GM12878 (cell line): ENCODE measurements around the gene PLXNC1. TPM values are rescaled to one million over a fixed set of nuclear protein-coding genes. Genes with fewer than 3 reads are reported as not detected.

ENCODE experiments used
- ATAC-seq: fragments of 200-7000 bp; cut with Tn5 transposase; 3 replicates; pipeline ENCODE4 v1.9.1; 2020; ENCODE audit warnings: mild to moderate bottlenecking, moderate library complexity
- BruUV-seq: library from RNA; stranded (reverse); fragments of 400-500 nt; replicated peaks from 2 replicates; lab custom pipeline; 2021; lab: Mats Ljungman, UMichigan
- CTCF ChIA-PET: fragments of 300-600 bp; sonication (Branson Sonifier 250); formaldehyde crosslinking; extraction: SDS; loops from one replicate; lab custom pipeline; 2021; ENCODE audit warnings: inconsistent platforms; lab: Yijun Ruan, JAX
- POLR2A ChIA-PET: fragments of 350-600 bp; formaldehyde crosslinking; extraction: SDS; loops from one replicate; lab custom pipeline; 2021; ENCODE audit warnings: inconsistent platforms; lab: Charles Lee
- RAD21 ChIA-PET: fragments of 300-600 bp; sonication (Branson Sonifier 250); formaldehyde crosslinking; loops from one replicate; lab custom pipeline; 2023; ENCODE audit warnings: antibody characterized with exemption; ENCODE audit not compliant: unreplicated experiment; lab: Charles Lee
- SMC1A ChIA-PET: fragments of 300-600 bp; sonication (Branson Sonifier 250); formaldehyde crosslinking; loops from one replicate; lab custom pipeline; 2023; ENCODE audit not compliant: unreplicated experiment, uncharacterized antibody; lab: Charles Lee
- DNase-seq: peaks from one replicate; pipeline ENCODE4 v3.0.0-alpha.2; 2011; ENCODE audit warnings: low read depth, low spot score
- FAIRE-seq: peaks from 3 replicates; lab custom pipeline; 2011; peaks lifted over from hg19 to GRCh38; lab: Jason Lieb, UNC
- H2AFZ ChIP-seq: 2 replicates; pipeline ENCODE4 v1.6.0; 2011; ENCODE audit warnings: low read depth, low read length, control low read depth; ENCODE audit not compliant: control insufficient read depth
- H3K27ac ChIP-seq: 2 replicates; pipeline ENCODE4 v1.5.1; 2011; ENCODE audit warnings: control low read depth; ENCODE audit not compliant: control insufficient read depth, insufficient read depth
- H3K27me3 ChIP-seq, 2 experiments: replicated peaks in 1 of 2; 2 replicates each; pipeline versions ENCODE4 v1.6.0 to v1.6.1; 2011; ENCODE audit warnings: low read length in 1 of 2; ENCODE audit not compliant: control insufficient read depth in 2 of 2, insufficient read depth in 2 of 2
- H3K36me3 ChIP-seq, 2 experiments: 2 replicates each; pipeline ENCODE4 v1.5.1; 2011; ENCODE audit warnings: low read length in 1 of 2; ENCODE audit not compliant: control insufficient read depth in 2 of 2, insufficient read depth in 2 of 2
- H3K4me1 ChIP-seq: 2 replicates; pipeline ENCODE4 v1.6.1; 2011; ENCODE audit warnings: mild to moderate bottlenecking, low read length, moderate library complexity, mixed read lengths; ENCODE audit not compliant: control insufficient read depth, insufficient read depth
- H3K4me2 ChIP-seq: 2 replicates; pipeline ENCODE4 v1.6.0; 2011; ENCODE audit warnings: control low read depth; ENCODE audit not compliant: control insufficient read depth, insufficient read depth
- H3K4me3 ChIP-seq: fragments of 200-600 bp; sonication (generic); 2 replicates; pipeline ENCODE4 v1.5.1; 2016
- H3K79me2 ChIP-seq: 2 replicates; pipeline ENCODE4 v1.6.0; 2011; ENCODE audit warnings: low read length; ENCODE audit not compliant: control insufficient read depth, insufficient read depth
- H3K9ac ChIP-seq: 2 replicates; pipeline ENCODE4 v1.8.0; 2011; ENCODE audit warnings: low read length, control low read depth, mixed read lengths; ENCODE audit not compliant: control insufficient read depth, insufficient read depth
- H3K9me3 ChIP-seq: replicated peaks from 3 replicates; pipeline ENCODE4 v1.5.1; 2011; ENCODE audit warnings: mild to moderate bottlenecking, low read length; ENCODE audit not compliant: control insufficient read depth, insufficient read depth
- H4K20me1 ChIP-seq: 2 replicates; pipeline ENCODE4 v1.6.0; 2011; ENCODE audit not compliant: control insufficient read depth, insufficient read depth
- ATF7 ChIP-seq: fragments of 450-650 bp; IDR thresholded peaks from 2 replicates; pipeline ENCODE4 v1.6.1; 2016; ENCODE audit warnings: low read depth, mild to moderate bottlenecking
- BCL11A ChIP-seq: IDR thresholded peaks from 2 replicates; pipeline ENCODE4 v1.6.1; 2011; ENCODE audit warnings: low read depth, low read length
- MEF2B ChIP-seq: fragments of 450-650 bp; IDR thresholded peaks from 2 replicates; pipeline ENCODE4 v1.6.1; 2018; ENCODE audit warnings: mild to moderate bottlenecking, moderate library complexity; ENCODE audit not compliant: partially characterized antibody, poor library complexity, severe bottlenecking
- NBN ChIP-seq: fragments of 450-650 bp; IDR thresholded peaks from 2 replicates; pipeline ENCODE4 v1.6.1; 2016
- SMARCA5 ChIP-seq: fragments of 450-650 bp; IDR thresholded peaks from 2 replicates; pipeline ENCODE4 v1.6.1; 2017; ENCODE audit warnings: mild to moderate bottlenecking
- whole genome bisulfite sequencing: methylation state at CpG from one replicate; pipeline ENCODE4 v1.1.6; 2016; ENCODE audit warnings: low lambda C conversion rate; ENCODE audit not compliant: insufficient replicate concordance, insufficient coverage; ENCODE audit errors: missing lambda C conversion rate; 5-methylcytosine and 5-hydroxymethylcytosine counted together
- in situ Hi-C: fragments of 300-500 bp; cut with MboI; formaldehyde crosslinking; loops from 9 replicates; pipeline ENCODE4 v1.14.3; 2018; ENCODE audit warnings: mixed read lengths
- intact Hi-C: fragments of 100-400 bp; cut with micrococcal nuclease; formaldehyde crosslinking; loops from one replicate; pipeline ENCODE4 v1.14.2; 2022; ENCODE audit not compliant: unreplicated experiment
- polyA plus RNA-seq, 11 experiments: library from polyadenylated mRNA; depleted of rRNA in 4 of 11; unstranded in 6 of 11; stranded (reverse) in 5 of 11; fragments of >200 nt; fragmentation: Nextera tagmentation in 4 of 11; fragmentation: Illumina TruSeq in 1 of 11; extraction: Ambion mirVana in 4 of 11; extraction: Trizol in 1 of 11; gene quantifications; 1 replicate in 1 of 11; 2 replicates in 10 of 11; pipeline versions ENCODE4 v1.2.1 to v1.2.3, GENCODE V29; 2011 to 2016; ENCODE audit warnings: inconsistent platforms in 2 of 11, missing spikeins in 2 of 11, low read depth in 1 of 11
- total RNA-seq, 4 experiments: library from RNA; depleted of rRNA in 3 of 4; stranded (reverse); fragments of >200 nt in 3 of 4; fragmentation: Illumina TruSeq in 1 of 4; extraction: Trizol in 1 of 4; gene quantifications; 2 replicates each; pipeline versions ENCODE4 v1.2.1 to v1.2.3, GENCODE V29; 2013 to 2021
- TF ChIP-seq, protein P1 (sequence below): fragments of 450-650 bp; IDR thresholded peaks from 2 replicates; pipeline ENCODE4 v1.6.1; 2018; ENCODE audit warnings: borderline replicate concordance, mild to moderate bottlenecking; ENCODE audit not compliant: partially characterized antibody

PLXNC1 gene
- total and polyA plus RNA-seq, 10 of the 15 experiments (the other 5 are each of a cell fraction or from before 2014, with no cell fraction given), result 5.2 to 41.2 (median 24.6) TPM

DNA sequence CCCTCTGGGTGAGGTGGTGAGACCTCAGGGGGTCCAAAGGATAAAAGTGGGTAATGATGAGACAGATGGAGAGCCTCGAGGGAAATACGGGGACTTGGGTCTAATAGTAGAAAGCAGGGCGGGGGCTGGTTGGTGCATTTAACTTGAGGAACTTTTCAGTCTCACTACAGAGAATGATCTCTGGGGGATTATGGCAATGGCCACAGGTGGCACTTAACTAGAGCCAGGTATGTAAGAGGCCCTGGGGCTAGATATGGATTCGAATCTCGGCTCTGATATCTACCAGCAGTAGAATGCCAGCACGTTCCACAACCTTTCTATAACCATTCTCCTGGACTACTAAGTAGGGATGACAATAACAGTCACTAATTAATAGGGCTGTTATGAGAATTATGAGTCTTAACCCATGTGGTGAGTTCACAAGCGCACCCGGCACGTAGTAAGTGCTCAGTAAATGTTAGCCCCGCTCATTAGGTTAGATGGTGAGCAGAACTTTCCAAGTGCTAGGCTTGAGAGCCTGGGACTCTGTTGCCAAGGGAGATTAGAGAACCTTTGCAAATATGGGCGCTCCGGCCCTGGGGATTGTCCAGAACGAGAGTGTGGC lies 888 bp upstream of the PLXNC1 start:
- ATAC-seq, result no peak

More for the DNA sequence above, 888 bp upstream of the PLXNC1 start:
- Histone ChIP-seq H3K9me3 (no peaks in the 10 kb centered on the region), H3K36me3 (peaks cover 0 to 7% of the 10 kb centered on the region in 2 experiments; a peak in 1 of 4 replicates), H4K20me1 (no peaks in the 10 kb centered on the region), H3K4me3 (peak overlapping the region; percentile 83), H3K4me1 (peaks cover 13% of the 10 kb centered on the region), H2AFZ (peak overlapping the region; percentile 69), H3K9ac (peak overlapping the region; percentile 58), H3K27ac (peak overlapping the region; percentile 58; the same call in 1 of the 2 replicates), H3K79me2 (peaks cover 39% of the 10 kb centered on the region), H3K4me2 (peak overlapping the region; percentile 85), H3K27me3 (no peaks in the 10 kb centered on the region)
- ChIA-PET RAD21 (interaction anchor here (0.8 to 6.0 kb wide), 5 partner anchors 11 to 96 kb away, joined by 3 to 113 read pairs (median 4); no protein-coding TSS in a partner anchor), POLR2A (interaction anchor here (1.6 to 6.0 kb wide), 2 partner anchors 10 to 59 kb away, joined by 4 to 51 read pairs; no protein-coding TSS in a partner anchor), SMC1A (interaction anchor here (1.1 to 21.2 kb wide), 6 partner anchors 8 to 385 kb away, joined by 3 to 367 read pairs (median 13); no protein-coding TSS in a partner anchor), CTCF (interaction anchor here (2.4 to 5.1 kb wide), 2 partner anchors 13 to 288 kb away, joined by 9 to 51 read pairs; no protein-coding TSS in a partner anchor)
- TF ChIP-seq SMARCA5 (peak; percentile 49), NBN (0 out of 2 replicates have a peak, but pooled peaks have one; percentile 25), ATF7 (0 out of 2 replicates have a peak, but pooled peaks have one; percentile 9), BCL11A (no peak), MEF2B (peak; percentile 60)
- TF ChIP-seq, protein P1, sequence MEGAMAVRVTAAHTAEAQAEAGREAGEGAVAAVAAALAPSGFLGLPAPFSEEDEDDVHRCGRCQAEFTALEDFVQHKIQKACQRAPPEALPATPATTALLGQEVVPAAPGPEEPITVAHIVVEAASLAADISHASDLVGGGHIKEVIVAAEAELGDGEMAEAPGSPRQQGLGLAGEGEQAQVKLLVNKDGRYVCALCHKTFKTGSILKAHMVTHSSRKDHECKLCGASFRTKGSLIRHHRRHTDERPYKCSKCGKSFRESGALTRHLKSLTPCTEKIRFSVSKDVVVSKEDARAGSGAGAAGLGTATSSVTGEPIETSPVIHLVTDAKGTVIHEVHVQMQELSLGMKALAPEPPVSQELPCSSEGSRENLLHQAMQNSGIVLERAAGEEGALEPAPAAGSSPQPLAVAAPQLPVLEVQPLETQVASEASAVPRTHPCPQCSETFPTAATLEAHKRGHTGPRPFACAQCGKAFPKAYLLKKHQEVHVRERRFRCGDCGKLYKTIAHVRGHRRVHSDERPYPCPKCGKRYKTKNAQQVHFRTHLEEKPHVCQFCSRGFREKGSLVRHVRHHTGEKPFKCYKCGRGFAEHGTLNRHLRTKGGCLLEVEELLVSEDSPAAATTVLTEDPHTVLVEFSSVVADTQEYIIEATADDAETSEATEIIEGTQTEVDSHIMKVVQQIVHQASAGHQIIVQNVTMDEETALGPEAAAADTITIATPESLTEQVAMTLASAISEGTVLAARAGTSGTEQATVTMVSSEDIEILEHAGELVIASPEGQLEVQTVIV, result no peak
- 33% methylated on average over 13 of the region's 13 CpGs for WGBS
- intact Hi-C loops (loop anchor here (5.0 kb wide), 3 partner anchors 160 to 730 kb away; no protein-coding TSS in a partner anchor), in situ Hi-C loops (loop anchor here (5.0 kb wide), 1 partner anchor 725 kb away; no protein-coding TSS in a partner anchor)
- TSS peak; percentile 66 for BruUV-seq
- DNase-seq, result no peak
- no peak for FAIRE-seq
